PC-3 (cell line): Measurements from ENCODE around the gene FPR2. TPM values are rescaled to one million over a fixed set of nuclear protein-coding genes. Genes with fewer than 3 reads are reported as not detected.
A peak's percentile ranks its signal among the peaks of the same experiment; 100 is the strongest.

Source experiments
- ATAC-seq: fragments of 200-7000 bp; cut with Tn5 transposase; 2 replicates; pipeline ENCODE4 v1.9.1; 2020; ENCODE audit warnings: mild to moderate bottlenecking, moderate library complexity
- BruUV-seq: library from RNA; stranded (reverse); fragments of 400-500 nt; replicated peaks from 2 replicates; lab custom pipeline; 2021; lab: Mats Ljungman, UMichigan
- CTCF ChIA-PET: fragments of 300-600 bp; sonication (Branson Sonifier 250); formaldehyde crosslinking; loops from one replicate; lab custom pipeline; 2022; ENCODE audit warnings: antibody characterized with exemption; lab: Charles Lee
- POLR2A ChIA-PET: fragments of 300-600 bp; sonication (Branson Sonifier 250); formaldehyde crosslinking; loops from one replicate; lab custom pipeline; 2022; ENCODE audit warnings: antibody characterized with exemption; ENCODE audit not compliant: unreplicated experiment; lab: Charles Lee
- DNase-seq: peaks from one replicate; pipeline ENCODE4 v3.0.0-alpha.2; 2015
- H2AFZ ChIP-seq: fragments of 300-600 bp; sonication (generic); 2 replicates; pipeline ENCODE4 v1.6.0; 2016; ENCODE audit warnings: antibody characterized with exemption, low read length
- H3F3A ChIP-seq: fragments of 300-600 bp; sonication (generic); one replicate; pipeline ENCODE4 v1.6.0; 2017; ENCODE audit warnings: antibody characterized with exemption, low read length, control low read depth, mild to moderate bottlenecking; ENCODE audit not compliant: unreplicated experiment
- H3K27ac ChIP-seq: fragments of 300-600 bp; sonication (generic); 2 replicates; pipeline ENCODE4 v1.5.1; 2016; ENCODE audit warnings: mild to moderate bottlenecking, low read length
- H3K27me3 ChIP-seq: fragments of 300-600 bp; sonication (generic); 2 replicates; pipeline ENCODE4 v1.6.1; 2016; ENCODE audit warnings: low read length, mixed read lengths
- H3K36me3 ChIP-seq: fragments of 300-600 bp; sonication (generic); 2 replicates; pipeline ENCODE4 v1.6.1; 2016; ENCODE audit warnings: low read depth, mixed run types, low read length, mixed read lengths
- H3K4me1 ChIP-seq: fragments of 300-600 bp; sonication (generic); 2 replicates; pipeline ENCODE4 v1.5.1; 2016; ENCODE audit warnings: low read length; ENCODE audit not compliant: insufficient read depth
- H3K4me2 ChIP-seq: fragments of 300-600 bp; sonication (generic); 2 replicates; pipeline ENCODE4 v1.6.0; 2016; ENCODE audit warnings: low read length
- H3K4me3 ChIP-seq: fragments of 300-600 bp; sonication (generic); 2 replicates; pipeline ENCODE4 v1.5.1; 2016; ENCODE audit warnings: mild to moderate bottlenecking, low read length, mixed read lengths
- H3K79me2 ChIP-seq: fragments of 300-600 bp; sonication (generic); 2 replicates; pipeline ENCODE4 v1.6.1; 2017; ENCODE audit warnings: low read length, mixed read lengths
- H3K9ac ChIP-seq: fragments of 300-600 bp; sonication (generic); 2 replicates; pipeline ENCODE4 v1.6.0; 2016; ENCODE audit warnings: mild to moderate bottlenecking, low read length
- H3K9me2 ChIP-seq: fragments of 300-600 bp; sonication (generic); replicated peaks from 2 replicates; pipeline ENCODE4 v1.6.1; 2016; ENCODE audit warnings: mixed run types, low read length, mixed read lengths
- H3K9me3 ChIP-seq: fragments of 300-600 bp; sonication (generic); 2 replicates; pipeline ENCODE4 v1.6.1; 2016; ENCODE audit warnings: low read length, mixed read lengths
- H4K20me1 ChIP-seq: fragments of 300-600 bp; sonication (generic); 2 replicates; pipeline ENCODE4 v1.6.1; 2016; ENCODE audit warnings: low read length, mixed read lengths
- CTCF ChIP-seq: fragments of 300-600 bp; sonication (generic); conservative IDR thresholded peaks from 2 replicates; pipeline ENCODE4 v1.5.1; 2017; ENCODE audit warnings: antibody characterized with exemption, low read depth, mild to moderate bottlenecking, low read length
- EZH2 ChIP-seq: fragments of 300-600 bp; sonication (generic); IDR thresholded peaks from one replicate; pipeline ENCODE4 v1.6.1; 2017; ENCODE audit warnings: antibody characterized with exemption, mild to moderate bottlenecking, low read length; ENCODE audit not compliant: unreplicated experiment
- EZH2phosphoT487 ChIP-seq: fragments of 300-600 bp; sonication (generic); IDR thresholded peaks from 2 replicates; pipeline ENCODE4 v1.6.1; 2018; ENCODE audit warnings: mild to moderate bottlenecking, antibody characterized with exemption, low read length, borderline replicate concordance
- intact Hi-C: fragments of 100-400 bp; cut with micrococcal nuclease; formaldehyde crosslinking; loops from 2 replicates; pipeline ENCODE4 v1.9.0; 2023
- total RNA-seq: library from RNA; depleted of rRNA; stranded (reverse); fragments of >200 nt; gene quantifications from 2 replicates; pipeline ENCODE4 v1.2.3, GENCODE V29; 2014

The FPR2 gene
- total RNA-seq, 1 experiment from 2014 or later = not detected

- H3K4me3 ChIP-seq = no peak overlapping the region
- H4K20me1 ChIP-seq = no peaks in the 10 kb centered on the region
- ChIA-PET CTCF (no interaction called here), POLR2A (no interaction called here)
- intact Hi-C loops = no loop called here
- no peaks in the 10 kb centered on the region for H3F3A ChIP-seq
- no peaks in the 10 kb centered on the region for H3K9me2 ChIP-seq
- no peaks in the 10 kb centered on the region for H3K79me2 ChIP-seq
- H2AFZ ChIP-seq = no peak overlapping the region
- DNase-seq (no peak), ATAC-seq (no peak)
- TF ChIP-seq EZH2 = no peak
- no peak for TF ChIP-seq EZH2phosphoT487
- no peak for TF ChIP-seq CTCF
- H3K4me2 ChIP-seq = no peak overlapping the region
- no peaks in the 10 kb centered on the region for H3K36me3 ChIP-seq
- BruUV-seq = no TSS peak
- H3K4me1 ChIP-seq = peaks cover 16% of the 10 kb centered on the region
- H3K27me3 ChIP-seq = peaks cover 18% of the 10 kb centered on the region; the same call in 1 of the 2 replicates
- no peak overlapping the region for H3K9ac ChIP-seq
- H3K9me3 ChIP-seq = no peaks in the 10 kb centered on the region
- H3K27ac ChIP-seq = no peak overlapping the region
Observed at GRCh38 chr19:51780270-51780669, 19.3 kb downstream of the FPR2 start.

DNA sequence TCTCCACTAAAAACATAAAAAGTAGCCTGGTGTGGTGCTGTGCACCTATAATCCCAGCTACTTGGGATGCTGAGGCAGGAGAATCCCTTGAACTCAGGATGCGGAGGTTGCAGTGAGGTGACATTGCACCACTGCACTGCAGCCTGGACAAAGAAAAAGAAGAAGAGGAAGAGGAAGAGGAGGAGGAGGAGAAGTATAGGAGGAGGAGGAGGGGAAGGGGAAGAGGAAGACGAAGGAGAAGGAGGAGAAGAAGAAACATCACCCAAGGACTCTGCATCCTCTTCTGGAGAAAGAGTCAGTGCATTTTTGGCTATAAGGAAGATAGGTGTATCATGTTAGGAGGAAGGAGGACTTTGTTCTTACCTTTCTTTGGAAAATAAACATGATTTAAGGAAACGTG is 21.0 kb downstream of the FPR2 start:
- no peaks in the 10 kb centered on the region for H3K79me2 ChIP-seq
- H3K9ac ChIP-seq = no peak overlapping the region
- H3K9me2 ChIP-seq = no peaks in the 10 kb centered on the region
- ChIA-PET POLR2A (no interaction called here), CTCF (no interaction called here)
- peaks cover 18% of the 10 kb centered on the region; the same call in 1 of the 2 replicates for H3K27me3 ChIP-seq
- no peak for TF ChIP-seq EZH2phosphoT487
- no peak for TF ChIP-seq CTCF
- no peak for TF ChIP-seq EZH2
- no peak overlapping the region for H3K27ac ChIP-seq
- H4K20me1 ChIP-seq = no peaks in the 10 kb centered on the region
- no peaks in the 10 kb centered on the region for H3F3A ChIP-seq
- H3K4me2 ChIP-seq = no peak overlapping the region
- H2AFZ ChIP-seq = no peak overlapping the region
- H3K4me3 ChIP-seq = no peak overlapping the region
- no TSS peak for BruUV-seq
- H3K36me3 ChIP-seq = no peaks in the 10 kb centered on the region
- intact Hi-C loops = no loop called here
- no peak for DNase-seq
- peaks cover 20% of the 10 kb centered on the region for H3K4me1 ChIP-seq
- no peak for ATAC-seq
- H3K9me3 ChIP-seq = no peaks in the 10 kb centered on the region

DNA sequence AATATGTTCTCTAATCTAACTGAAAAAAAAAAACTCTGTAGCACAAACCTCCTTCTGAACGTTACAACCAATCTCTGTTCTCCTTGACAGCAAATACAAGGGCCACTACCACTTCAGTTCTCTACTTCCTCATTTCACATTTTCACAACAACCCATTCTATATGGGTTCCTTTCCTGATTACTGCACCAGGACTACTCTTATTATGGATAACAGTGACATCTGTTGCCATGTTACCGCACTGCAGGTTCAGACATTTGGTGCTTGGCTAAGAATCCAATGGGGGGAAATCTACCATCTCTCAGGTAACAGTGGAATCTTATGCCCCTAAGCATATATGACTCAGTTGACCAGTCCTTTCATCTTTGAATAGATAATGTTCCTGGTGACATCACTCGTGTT is 22.4 kb downstream of the FPR2 start:
- ATAC-seq (peak; percentile 74), DNase-seq (peak; percentile 72)
- intact Hi-C loops = no loop called here
- no peaks in the 10 kb centered on the region for H4K20me1 ChIP-seq
- H3K4me3 ChIP-seq = no peak overlapping the region
- POLR2A ChIA-PET = no interaction called here
- no peak overlapping the region for H3K4me2 ChIP-seq
- H3K4me1 ChIP-seq = peaks cover 22% of the 10 kb centered on the region
- H3K79me2 ChIP-seq = no peaks in the 10 kb centered on the region
- no peak overlapping the region for H3K27ac ChIP-seq
- no peaks in the 10 kb centered on the region for H3F3A ChIP-seq
- H3K9me3 ChIP-seq = no peaks in the 10 kb centered on the region
- H3K36me3 ChIP-seq = no peaks in the 10 kb centered on the region
- BruUV-seq = no TSS peak
- CTCF ChIA-PET = no interaction called here
- no peak overlapping the region for H3K9ac ChIP-seq
- peaks cover 18% of the 10 kb centered on the region; the same call in 1 of the 2 replicates for H3K27me3 ChIP-seq
- no peaks in the 10 kb centered on the region for H3K9me2 ChIP-seq
- H2AFZ ChIP-seq = no peak overlapping the region
- TF ChIP-seq CTCF (peak; percentile 73), EZH2 (no peak)
